A673 (cell line): ENCODE results near the gene RFX2.

Source experiments
- EZH2 ChIP-seq: fragments of 200-600 bp; sonication (generic); IDR thresholded peaks from 2 replicates; pipeline ENCODE4 v1.6.1; 2017; ENCODE audit warnings: borderline replicate concordance, low read depth, mild to moderate bottlenecking, mixed read lengths, antibody characterized with exemption, low read length; ENCODE audit not compliant: poor library complexity, severe bottlenecking
- TF ChIP-seq, protein P1 (sequence below): fragments of 300-800, 200-600 bp; sonication (generic); conservative IDR thresholded peaks from 2 replicates; pipeline ENCODE4 v1.5.1; 2017; ENCODE audit warnings: low read depth, mild to moderate bottlenecking, antibody characterized with exemption, low read length, moderate library complexity, mixed read lengths

DNA sequence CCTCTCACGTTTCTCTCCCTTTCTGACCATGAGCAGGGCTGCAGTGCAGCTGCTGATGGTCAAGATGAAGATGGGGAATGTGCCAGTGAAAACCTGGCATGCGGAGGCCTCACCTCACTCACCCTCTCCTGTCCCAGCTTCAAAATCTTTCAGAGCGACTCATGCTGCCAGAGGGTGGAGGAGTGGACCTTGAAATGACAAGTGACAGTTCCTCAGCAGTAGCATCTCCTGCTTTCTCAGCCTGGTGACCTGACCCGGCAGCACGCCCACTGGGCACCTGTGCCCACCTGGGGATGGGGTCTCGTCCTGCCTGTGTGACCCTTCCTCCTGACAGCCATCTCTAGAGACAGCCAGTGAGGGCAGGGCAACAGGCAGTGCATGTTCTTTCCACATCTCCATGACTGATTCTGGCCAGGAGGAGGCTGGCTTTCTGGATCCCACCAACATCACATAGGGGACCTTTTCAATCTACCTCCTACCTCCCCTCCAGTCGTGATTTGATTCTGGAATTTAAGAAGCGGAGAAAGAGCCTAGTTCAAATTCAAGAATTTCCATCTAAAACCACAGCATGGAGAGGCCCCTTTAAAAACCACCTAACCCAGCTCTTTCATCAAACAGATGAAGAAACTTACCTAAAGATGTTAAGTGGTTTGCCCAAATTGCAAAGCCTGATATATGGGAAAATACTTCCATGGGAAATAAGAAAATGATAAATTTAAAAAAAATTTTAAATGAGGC lies 45.8 kb downstream of the RFX2 start:
- TF ChIP-seq, protein P1, sequence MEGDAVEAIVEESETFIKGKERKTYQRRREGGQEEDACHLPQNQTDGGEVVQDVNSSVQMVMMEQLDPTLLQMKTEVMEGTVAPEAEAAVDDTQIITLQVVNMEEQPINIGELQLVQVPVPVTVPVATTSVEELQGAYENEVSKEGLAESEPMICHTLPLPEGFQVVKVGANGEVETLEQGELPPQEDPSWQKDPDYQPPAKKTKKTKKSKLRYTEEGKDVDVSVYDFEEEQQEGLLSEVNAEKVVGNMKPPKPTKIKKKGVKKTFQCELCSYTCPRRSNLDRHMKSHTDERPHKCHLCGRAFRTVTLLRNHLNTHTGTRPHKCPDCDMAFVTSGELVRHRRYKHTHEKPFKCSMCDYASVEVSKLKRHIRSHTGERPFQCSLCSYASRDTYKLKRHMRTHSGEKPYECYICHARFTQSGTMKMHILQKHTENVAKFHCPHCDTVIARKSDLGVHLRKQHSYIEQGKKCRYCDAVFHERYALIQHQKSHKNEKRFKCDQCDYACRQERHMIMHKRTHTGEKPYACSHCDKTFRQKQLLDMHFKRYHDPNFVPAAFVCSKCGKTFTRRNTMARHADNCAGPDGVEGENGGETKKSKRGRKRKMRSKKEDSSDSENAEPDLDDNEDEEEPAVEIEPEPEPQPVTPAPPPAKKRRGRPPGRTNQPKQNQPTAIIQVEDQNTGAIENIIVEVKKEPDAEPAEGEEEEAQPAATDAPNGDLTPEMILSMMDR = no peak
- no peak for TF ChIP-seq EZH2
